HFFc6 (cell line): Measurements from ENCODE around the gene USP14. TPM values are rescaled to one million over a fixed set of nuclear protein-coding genes. Genes with fewer than 3 reads are reported as not detected.

Experiments
- DNase-seq: peaks from one replicate; pipeline ENCODE4 v3.0.0-alpha.2; 2018
- H3K27ac Mint-ChIP-seq: 2 replicates; pipeline ENCODE4 v1.8.0; 2020; ENCODE audit warnings: mild to moderate bottlenecking, mixed read lengths
- H3K27me3 Mint-ChIP-seq: 2 replicates; pipeline ENCODE4 v1.8.0; 2021; ENCODE audit warnings: mild to moderate bottlenecking, moderate library complexity, mixed read lengths; ENCODE audit not compliant: insufficient read depth
- H3K36me3 Mint-ChIP-seq: 2 replicates; pipeline ENCODE4 v1.8.0; 2021; ENCODE audit warnings: low read depth, mixed read lengths
- H3K4me1 Mint-ChIP-seq: 2 replicates; pipeline ENCODE4 v1.8.0; 2020; ENCODE audit warnings: low read depth, mixed read lengths
- H3K4me3 Mint-ChIP-seq: 2 replicates; pipeline ENCODE4 v1.8.0; 2020; ENCODE audit warnings: mild to moderate bottlenecking, moderate library complexity, mixed read lengths
- H3K9me3 Mint-ChIP-seq: 2 replicates; pipeline ENCODE4 v1.8.0; 2020; ENCODE audit warnings: mild to moderate bottlenecking, mixed read lengths
- CTCF ChIP-seq: fragments of 200-600 bp; sonication (generic); IDR thresholded peaks from 2 replicates; pipeline ENCODE4 v1.5.0; 2021; ENCODE audit warnings: antibody characterized with exemption, mild to moderate bottlenecking
- total RNA-seq, 6 experiments: library from RNA; stranded (reverse); fragmentation: NEBNext Ultra II Directional; extraction: Animal tissue kit (Norgen Biotek cat#: 25700); gene quantifications; 2 replicates in 1 of 6; 3 replicates in 5 of 6; pipeline ENCODE4 v1.2.3, GENCODE V29; 2021

USP14 gene
- total RNA-seq, 6 experiments from 2014 or later, result 92.0 to 114 (median 101) TPM

GRCh38 chr18:154151-154550 lies 4.2 kb upstream of the USP14 start:
- Mint-ChIP-seq H3K9me3 (no peaks in the 10 kb centered on the region), H3K4me3 (no peak overlapping the region), H3K4me1 (peaks cover 6% of the 10 kb centered on the region; the same call in 1 of the 2 replicates), H3K27ac (no peak overlapping the region), H3K27me3 (peaks cover 8% of the 10 kb centered on the region), H3K36me3 (peaks cover 2% of the 10 kb centered on the region; the same call in 1 of the 2 replicates)
- TF ChIP-seq CTCF, result no peak
- no peak for DNase-seq

GRCh38 chr18:155688-156087 lies 2.7 kb upstream of the USP14 start:
- TF ChIP-seq CTCF, result no peak
- peaks cover 7% of the 10 kb centered on the region; the same call in 1 of the 2 replicates for H3K36me3 Mint-ChIP-seq
- peaks cover 17% of the 10 kb centered on the region for H3K4me1 Mint-ChIP-seq
- no peak overlapping the region for H3K4me3 Mint-ChIP-seq
- H3K27me3 Mint-ChIP-seq, result peaks cover 2% of the 10 kb centered on the region
- H3K27ac Mint-ChIP-seq, result no peak overlapping the region
- no peak for DNase-seq
- H3K9me3 Mint-ChIP-seq, result no peaks in the 10 kb centered on the region

- Mint-ChIP-seq H3K9me3 (no peaks in the 10 kb centered on the region), H3K27me3 (peaks cover 2% of the 10 kb centered on the region), H3K4me3 (no peak overlapping the region), H3K4me1 (peaks cover 26% of the 10 kb centered on the region), H3K27ac (no peak overlapping the region), H3K36me3 (peaks cover 12% of the 10 kb centered on the region; the same call in 1 of the 2 replicates)
- DNase-seq, result no peak
- TF ChIP-seq CTCF, result no peak
Observed at GRCh38 chr18:156514-157230, 1.7 kb upstream of the USP14 start.

GRCh38 chr18:159037-159652 lies 788 bp downstream of the USP14 start:
- TF ChIP-seq CTCF, result no peak
- H3K4me3 Mint-ChIP-seq, result peak overlapping the region; percentile 94
- peaks cover 22% of the 10 kb centered on the region for H3K36me3 Mint-ChIP-seq
- peaks cover 2% of the 10 kb centered on the region for H3K27me3 Mint-ChIP-seq
- H3K27ac Mint-ChIP-seq, result peak overlapping the region; percentile 87
- no peaks in the 10 kb centered on the region for H3K9me3 Mint-ChIP-seq
- peaks cover 34% of the 10 kb centered on the region for H3K4me1 Mint-ChIP-seq
- DNase-seq, result peak; percentile 36

GRCh38 chr18:159933-160332 lies 1.6 kb downstream of the USP14 start:
- H3K36me3 Mint-ChIP-seq, result peaks cover 25% of the 10 kb centered on the region
- no peak overlapping the region for H3K27ac Mint-ChIP-seq
- peaks cover 32% of the 10 kb centered on the region for H3K4me1 Mint-ChIP-seq
- no peaks in the 10 kb centered on the region for H3K9me3 Mint-ChIP-seq
- DNase-seq, result no peak
- peak overlapping the region; percentile 94 for H3K4me3 Mint-ChIP-seq
- TF ChIP-seq CTCF, result no peak
- peaks cover 2% of the 10 kb centered on the region for H3K27me3 Mint-ChIP-seq
